Measurements from ENCODE around the gene ANK3. TPM values are rescaled to one million over a fixed set of nuclear protein-coding genes. Genes with fewer than 3 reads are reported as not detected.

ANK3 gene
- total RNA-seq, 1 experiment from 2014 or later = 15.3 TPM

GRCh38 chr10:60096761-60097513 is 292.7 kb downstream of the ANK3 start:
- ChIA-PET RAD21 (ENCODE audit: low non-redundant PET in 1 of 2, low total read pairs in 2 of 2, uncharacterized antibody in 2 of 2, unreplicated experiment in 2 of 2) (no interaction called here), CTCF (interaction anchor here (1.3 kb wide), 1 partner anchor 344 kb away, joined by 4 read pairs; no protein-coding TSS in a partner anchor), POLR2A (no interaction called here)
- Histone ChIP-seq H3K4me3 (replicated peaks in 1 of 2; ENCODE audit: low read depth in 1 of 2, low read length in 2 of 2) (no peak overlapping the region), H3K36me3 (ENCODE audit: control insufficient read depth in 1 of 2, insufficient read depth in 2 of 2, low read length in 2 of 2) (no peaks in the 10 kb centered on the region), H3K9ac (ENCODE audit: low read length) (no peak overlapping the region), H4K20me1 (ENCODE audit: insufficient read depth) (no peaks in the 10 kb centered on the region), H3K4me1 (ENCODE audit: control insufficient read depth in 1 of 2, insufficient read depth in 2 of 2, low read length in 2 of 2) (peaks cover 0 to 4% of the 10 kb centered on the region in 2 experiments; a peak in 1 of 4 replicates), H3K9me3 (ENCODE audit: control insufficient read depth in 1 of 2, insufficient read depth in 1 of 2, low read depth in 1 of 2, low read length in 2 of 2) (no peaks in the 10 kb centered on the region), H3K27ac (ENCODE audit: low read depth, low read length) (no peak overlapping the region), H3K9me2 (ENCODE audit: insufficient read depth) (no peaks in the 10 kb centered on the region), H3K27me3 (ENCODE audit: insufficient read depth, low read length) (no peaks in the 10 kb centered on the region), H3K4me2 (ENCODE audit: low read length) (no peak overlapping the region), H3K79me2 (ENCODE audit: insufficient read depth, low read length) (no peaks in the 10 kb centered on the region), H2AFZ (ENCODE audit: low read depth, low read length, poor library complexity, severe bottlenecking) (no peak overlapping the region)
- ATAC-seq = no peak
- TF ChIP-seq ZNF274 (IDR thresholded peaks at IDR 0.05; ENCODE audit: low read depth, low read length) = no peak
- TF ChIP-seq EZH2 (IDR thresholded peaks at IDR 0.05) = no peak
- no peak for TF ChIP-seq CTCF (IDR thresholded peaks at IDR 0.05 in 2 of 3, conservative IDR thresholded peaks at IDR 0.05 in 1 of 3; ENCODE audit: borderline replicate concordance in 1 of 3, insufficient read depth in 1 of 3, low read depth in 2 of 3, low read length in 2 of 3)
- no peak for TF ChIP-seq POLR2A (IDR thresholded peaks at IDR 0.05; ENCODE audit: borderline replicate concordance, extremely low read depth, insufficient read depth, insufficient read length)
- no peak for DNase-seq (ENCODE audit: low read depth, low spot score)
- intact Hi-C loops (cut with micrococcal nuclease) = no loop called here
- BruUV-seq (replicated peaks) = no TSS peak

DNA sequence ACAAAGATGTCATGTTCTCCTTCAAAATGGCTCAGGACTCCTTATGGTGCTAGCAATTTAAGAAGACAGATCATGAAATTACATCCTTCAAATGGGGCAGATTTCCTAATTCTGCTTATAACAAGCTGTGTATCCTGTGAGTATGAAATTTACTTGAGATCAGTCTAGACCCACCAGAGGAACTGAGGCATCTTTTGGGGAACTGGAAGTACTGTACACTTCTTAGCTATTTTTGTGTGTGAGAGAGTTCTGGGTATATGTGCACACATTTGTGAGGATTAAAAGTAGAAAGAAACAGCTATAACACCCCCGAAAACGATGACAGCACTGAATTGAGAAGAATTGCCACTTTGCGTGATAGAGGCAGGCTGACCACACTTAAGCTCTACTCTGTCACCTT is 296.4 kb downstream of the ANK3 start:
- no peaks in the 10 kb centered on the region for H3K27me3 ChIP-seq (ENCODE audit: insufficient read depth, low read length)
- no TSS peak for BruUV-seq (replicated peaks)
- no peak overlapping the region for H3K4me3 ChIP-seq (replicated peaks in 1 of 2; ENCODE audit: low read depth in 1 of 2, low read length in 2 of 2)
- no peaks in the 10 kb centered on the region for H3K9me2 ChIP-seq (ENCODE audit: insufficient read depth)
- H2AFZ ChIP-seq (ENCODE audit: low read depth, low read length, poor library complexity, severe bottlenecking) = no peak overlapping the region
- DNase-seq (ENCODE audit: low read depth, low spot score) (no peak), ATAC-seq (no peak)
- no peak overlapping the region for H3K27ac ChIP-seq (ENCODE audit: low read depth, low read length)
- no peaks in the 10 kb centered on the region for H3K79me2 ChIP-seq (ENCODE audit: insufficient read depth, low read length)
- POLR2A ChIA-PET = no interaction called here
- peaks cover 4 to 10% of the 10 kb centered on the region in 2 experiments; a peak in 3 of 4 replicates for H3K4me1 ChIP-seq (ENCODE audit: control insufficient read depth in 1 of 2, insufficient read depth in 2 of 2, low read length in 2 of 2)
- RAD21 ChIA-PET (ENCODE audit: low non-redundant PET in 1 of 2, low total read pairs in 2 of 2, uncharacterized antibody in 2 of 2, unreplicated experiment in 2 of 2) = no interaction called here
- no peak overlapping the region for H3K9ac ChIP-seq (ENCODE audit: low read length)
- H3K9me3 ChIP-seq (ENCODE audit: control insufficient read depth in 1 of 2, insufficient read depth in 1 of 2, low read depth in 1 of 2, low read length in 2 of 2) = no peaks in the 10 kb centered on the region
- CTCF ChIA-PET = no interaction called here
- H3K4me2 ChIP-seq (ENCODE audit: low read length) = no peak overlapping the region
- no peaks in the 10 kb centered on the region for H3K36me3 ChIP-seq (ENCODE audit: control insufficient read depth in 1 of 2, insufficient read depth in 2 of 2, low read length in 2 of 2)
- intact Hi-C loops (cut with micrococcal nuclease) = no loop called here
- no peaks in the 10 kb centered on the region for H4K20me1 ChIP-seq (ENCODE audit: insufficient read depth)
- no peak for TF ChIP-seq EZH2phosphoT487 (IDR thresholded peaks at IDR 0.05; ENCODE audit: borderline replicate concordance)
- no peak for TF ChIP-seq CEBPB (IDR thresholded peaks at IDR 0.05; ENCODE audit: low read depth)
- no peak for TF ChIP-seq FOSL1 (IDR thresholded peaks at IDR 0.05; ENCODE audit: low read depth)
- TF ChIP-seq, protein P1, sequence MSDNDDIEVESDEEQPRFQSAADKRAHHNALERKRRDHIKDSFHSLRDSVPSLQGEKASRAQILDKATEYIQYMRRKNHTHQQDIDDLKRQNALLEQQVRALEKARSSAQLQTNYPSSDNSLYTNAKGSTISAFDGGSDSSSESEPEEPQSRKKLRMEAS (IDR thresholded peaks at IDR 0.05) = no peak
- no peak for TF ChIP-seq SRF (IDR thresholded peaks at IDR 0.05; ENCODE audit: low read depth)
- no peak for TF ChIP-seq EGR1 (IDR thresholded peaks at IDR 0.05; ENCODE audit: low read depth)
- TF ChIP-seq SIN3A (IDR thresholded peaks at IDR 0.05; ENCODE audit: low read depth) = no peak
- TF ChIP-seq, protein P2, sequence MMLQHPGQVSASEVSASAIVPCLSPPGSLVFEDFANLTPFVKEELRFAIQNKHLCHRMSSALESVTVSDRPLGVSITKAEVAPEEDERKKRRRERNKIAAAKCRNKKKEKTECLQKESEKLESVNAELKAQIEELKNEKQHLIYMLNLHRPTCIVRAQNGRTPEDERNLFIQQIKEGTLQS (IDR thresholded peaks at IDR 0.05) = no peak
- TF ChIP-seq ZFX (IDR thresholded peaks at IDR 0.05) = no peak
- TF ChIP-seq SP1 (IDR thresholded peaks at IDR 0.05; ENCODE audit: low read depth) = no peak
- no peak for TF ChIP-seq YY1 (IDR thresholded peaks at IDR 0.05; ENCODE audit: extremely low read depth, insufficient replicate concordance, low read depth, low read length)
- no peak for TF ChIP-seq EZH2 (IDR thresholded peaks at IDR 0.05)
- TF ChIP-seq REST (IDR thresholded peaks at IDR 0.05; ENCODE audit: low read depth) = no peak
